Fibroblast of upper back skin (primary cell): ENCODE measurements around the gene DDOST.
"Not testable (repeated sequence)": the region's sequence is repeated elsewhere in the genome, so short reads cannot be mapped to it uniquely, and the experiment has no call there.

Experiments used
- DNase-seq: peaks from one replicate; pipeline ENCODE4 v3.0.0-alpha.2; 2013

DDOST gene

GRCh38 chr1:20619999-20620398 lies 41.2 kb downstream of the DDOST start:
- no peak for DNase-seq

- no peak for DNase-seq
Measured at GRCh38 chr1:20618550-20618949, 42.6 kb downstream of the DDOST start.

DNA sequence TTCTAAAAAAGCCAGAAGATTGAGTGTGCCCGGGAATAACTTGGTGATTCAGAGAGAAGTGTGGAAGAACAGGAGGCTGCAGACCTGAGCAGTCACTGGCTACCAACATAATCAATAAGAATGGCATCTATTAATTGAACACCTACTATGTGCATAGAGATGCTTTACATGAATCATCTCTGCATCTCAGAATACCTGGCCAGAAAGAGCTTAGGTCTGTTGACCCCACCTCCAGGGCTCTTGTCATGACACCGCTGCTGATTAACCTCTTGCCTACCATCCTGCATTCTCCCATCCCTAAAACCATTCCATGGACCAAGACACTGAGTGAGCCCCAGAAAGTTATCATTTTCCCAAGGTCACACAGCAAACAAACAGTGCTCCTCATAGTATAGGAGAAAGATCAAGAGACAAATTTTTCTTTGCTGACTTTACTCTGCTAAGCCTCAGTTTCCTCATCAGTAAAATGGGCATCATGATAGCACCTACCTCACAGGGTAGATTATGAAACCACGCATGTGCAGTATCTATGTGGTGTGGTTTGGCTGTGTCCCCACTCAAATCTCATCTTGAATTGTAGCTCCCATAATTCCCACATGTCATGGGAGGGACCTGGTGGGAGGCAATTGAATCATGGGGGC lies 44.2 kb downstream of the DDOST start:
- DNase-seq: no peak

DNA sequence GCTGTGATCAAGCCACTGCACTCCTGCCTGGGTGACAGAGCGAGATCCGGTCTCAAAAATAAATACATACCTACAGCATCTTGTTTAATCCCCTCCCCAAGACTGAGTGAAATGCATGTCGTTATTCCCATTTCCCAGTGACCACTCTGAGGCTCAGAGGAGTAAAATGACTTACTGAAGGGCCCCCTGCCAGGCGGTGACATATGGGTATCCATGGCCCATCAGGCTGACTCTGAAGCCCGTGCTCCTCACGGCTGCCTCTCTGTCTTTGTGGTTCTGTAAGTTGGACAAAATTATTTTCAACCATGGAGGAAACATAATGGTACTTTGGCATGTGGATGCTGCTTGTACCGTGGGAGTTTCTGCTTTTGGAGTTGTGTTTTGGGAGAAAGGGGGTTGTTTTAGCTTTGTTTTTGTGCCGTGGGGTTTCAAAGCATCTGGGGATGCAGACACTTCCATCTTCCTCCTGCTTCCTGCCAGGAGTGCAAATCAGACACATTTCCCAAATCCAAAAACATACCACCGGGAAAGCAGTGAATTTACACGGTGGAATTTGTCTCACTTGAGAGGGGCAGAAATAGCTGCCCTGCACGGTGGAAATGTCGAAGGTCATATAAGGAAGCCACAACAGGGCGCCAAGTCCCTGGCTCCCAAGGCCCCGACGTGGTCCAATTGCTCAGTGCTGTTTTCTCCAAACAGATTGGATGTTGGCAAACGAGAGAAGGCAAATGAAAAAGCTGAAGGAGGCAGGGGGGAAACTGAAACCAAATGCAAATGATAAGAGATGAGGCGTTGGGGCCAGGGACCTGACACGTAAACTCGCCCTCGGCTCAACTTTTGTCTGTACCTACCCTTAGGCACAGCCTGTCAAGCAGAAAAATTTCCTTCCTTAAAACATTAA lies 45.0 kb downstream of the DDOST start:
- DNase-seq: no peak

GRCh38 chr1:20614131-20614579 lies 47.0 kb downstream of the DDOST start:
- DNase-seq: no peak

DNA sequence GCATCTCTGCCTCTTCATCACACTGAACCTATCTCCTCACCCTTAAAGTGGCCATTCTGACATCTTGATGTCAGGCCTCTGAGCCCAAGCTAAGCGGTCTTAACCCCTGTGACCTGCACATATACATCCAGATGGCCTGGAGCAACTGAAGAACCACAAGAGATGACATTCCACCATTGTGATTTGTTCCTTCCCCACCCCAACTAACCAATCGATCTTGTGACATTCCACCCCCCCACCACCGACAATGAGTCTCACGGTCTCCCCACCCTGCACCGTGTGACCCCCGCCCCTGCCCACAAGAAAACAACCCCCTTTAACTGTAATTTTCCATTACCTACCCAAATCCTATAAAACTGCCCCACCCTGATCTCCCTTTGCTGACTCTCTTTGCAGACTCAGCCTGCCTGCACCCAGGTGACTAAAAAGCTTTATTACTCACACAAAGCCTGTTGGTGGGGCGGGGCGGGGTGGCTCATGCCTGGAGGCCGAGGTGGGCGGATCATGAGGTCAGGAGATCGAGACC lies 48.9 kb downstream of the DDOST start:
- DNase-seq: no peak

- DNase-seq: no peak
Measured at GRCh38 chr1:20611652-20612051, 49.5 kb downstream of the DDOST start.

DNA sequence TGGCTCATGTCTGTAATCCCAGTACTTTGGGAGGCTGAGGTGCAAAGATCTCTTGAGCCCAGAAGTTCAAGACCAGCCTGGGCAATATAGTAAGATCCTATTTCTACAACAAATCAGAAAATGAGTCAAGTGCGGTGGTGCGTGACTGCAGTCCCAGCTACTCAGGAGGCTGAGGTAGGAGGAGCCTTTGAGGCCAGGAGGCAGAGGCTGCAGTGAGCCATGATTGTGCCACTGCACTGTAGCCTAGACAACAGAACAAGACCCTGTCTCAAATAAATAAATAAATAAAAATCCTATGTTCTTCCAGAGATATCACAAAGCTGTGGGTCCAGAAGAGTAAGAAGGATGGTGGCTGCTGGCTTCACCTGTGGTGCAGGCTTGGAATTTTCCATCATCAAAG lies 50.2 kb downstream of the DDOST start:
- no peak for DNase-seq

GRCh38 chr1:20609541-20609940 lies 51.6 kb downstream of the DDOST start:
- DNase-seq: no peak

- DNase-seq: not testable (repeated sequence)
Measured at GRCh38 chr1:20606801-20607570, 54.2 kb downstream of the DDOST start.

DNA sequence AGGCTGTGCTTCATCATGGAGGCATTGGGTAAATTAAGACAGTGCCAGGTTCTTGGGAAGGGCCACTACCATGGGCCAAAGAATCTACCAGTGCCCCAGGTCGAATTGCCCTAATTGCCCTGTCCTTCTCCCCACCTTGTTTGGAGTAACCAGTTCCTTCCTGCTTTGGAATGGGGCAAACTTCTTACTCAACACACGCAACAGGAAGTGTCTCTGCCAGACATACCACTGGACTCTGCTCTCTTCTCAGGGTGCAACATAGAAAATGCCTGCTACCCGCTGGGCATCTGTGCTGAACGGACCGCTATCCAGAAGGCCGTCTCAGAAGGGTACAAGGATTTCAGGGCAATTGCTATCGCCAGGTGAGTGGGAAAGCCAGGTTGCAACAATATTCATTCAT lies 56.5 kb downstream of the DDOST start:
- no peak for DNase-seq

DNA sequence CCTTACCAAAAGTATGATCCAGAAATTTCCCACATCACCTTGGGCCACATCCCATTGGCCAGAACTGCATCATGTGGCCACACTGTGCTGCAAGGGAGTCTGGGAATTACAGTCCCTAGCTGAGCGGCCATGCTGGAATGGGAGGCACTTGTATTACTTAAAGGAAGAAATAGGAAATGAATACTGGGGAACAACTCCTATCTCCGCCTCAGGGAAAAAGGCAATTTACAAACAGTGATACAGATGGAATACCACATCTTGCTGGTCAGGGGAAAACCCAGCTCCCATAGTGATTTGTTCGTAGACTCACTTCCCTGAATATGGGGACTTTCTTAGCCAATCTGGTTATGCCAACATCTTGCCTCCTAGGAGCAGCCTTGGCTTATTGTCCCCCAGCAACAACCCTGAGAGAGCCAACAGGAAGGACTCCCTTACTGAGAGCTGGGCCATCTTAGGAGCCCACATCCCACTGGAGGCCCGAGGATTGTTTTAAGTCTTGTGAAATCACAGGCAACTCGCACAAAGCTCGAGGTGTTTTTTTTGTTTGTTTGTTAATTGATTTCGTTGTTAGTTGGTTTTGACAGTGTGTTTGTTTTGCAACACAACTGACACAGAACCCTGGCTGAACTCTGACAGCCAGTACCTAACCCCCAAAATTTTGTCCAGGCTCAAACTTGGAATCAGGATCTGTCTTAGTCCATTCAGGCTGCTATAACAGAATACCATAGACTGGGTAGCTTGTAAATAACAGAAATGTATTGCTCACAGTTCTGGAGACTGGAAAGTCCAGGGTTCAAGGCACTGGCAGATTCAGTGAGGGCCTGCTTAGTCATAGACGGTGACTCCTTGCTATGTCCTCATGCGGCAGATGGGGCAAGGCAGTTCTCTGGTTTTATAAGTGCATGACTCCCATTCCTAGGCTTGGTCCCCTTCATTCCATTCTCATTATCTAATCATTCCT lies 57.4 kb downstream of the DDOST start:
- peak; percentile 94 for DNase-seq

DNA sequence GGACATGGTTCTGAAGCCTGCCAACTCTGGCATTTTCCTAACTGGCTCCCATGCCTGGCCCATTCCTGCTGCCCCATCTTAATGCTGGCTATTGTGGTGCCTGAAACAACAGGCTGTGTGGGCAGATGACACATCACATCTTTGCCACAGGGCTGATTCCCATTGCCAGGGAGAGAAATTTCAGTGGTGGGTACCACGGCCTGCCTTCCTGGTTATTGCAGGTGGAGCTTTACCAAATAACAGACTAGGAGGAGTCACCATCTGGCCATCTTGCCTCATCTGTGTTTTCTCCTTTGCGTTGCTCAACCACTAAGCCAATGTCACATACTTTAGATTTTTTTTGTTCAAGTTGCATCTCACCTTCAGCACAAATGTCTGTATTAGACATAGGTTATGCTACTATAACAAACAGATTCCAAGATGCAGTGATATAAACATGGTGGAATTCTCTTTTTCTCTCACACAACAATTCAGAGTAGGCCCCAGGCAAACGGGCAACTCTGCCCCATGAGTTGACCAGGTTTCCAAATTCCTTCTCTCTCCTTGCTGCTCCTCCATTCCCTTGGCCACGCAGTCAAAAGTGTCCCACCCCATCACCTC lies 58.2 kb downstream of the DDOST start:
- no peak for DNase-seq
